HG03159 (cell line): ENCODE data around the gene CFAP92.

Experiments used
- ATAC-seq: cut with Tn5 transposase; IDR thresholded peaks from one replicate; pipeline ENCODE4 v1.9.1; 2021; ENCODE audit warnings: mild to moderate bottlenecking, moderate library complexity; ENCODE audit not compliant: unreplicated experiment

Gene CFAP92

GRCh38 chr3:128992926-128993460, 883 bp downstream of the CFAP92 start:
- no peak for ATAC-seq

GRCh38 chr3:128991355-128991895, 2.5 kb downstream of the CFAP92 start:
- ATAC-seq = no peak

DNA sequence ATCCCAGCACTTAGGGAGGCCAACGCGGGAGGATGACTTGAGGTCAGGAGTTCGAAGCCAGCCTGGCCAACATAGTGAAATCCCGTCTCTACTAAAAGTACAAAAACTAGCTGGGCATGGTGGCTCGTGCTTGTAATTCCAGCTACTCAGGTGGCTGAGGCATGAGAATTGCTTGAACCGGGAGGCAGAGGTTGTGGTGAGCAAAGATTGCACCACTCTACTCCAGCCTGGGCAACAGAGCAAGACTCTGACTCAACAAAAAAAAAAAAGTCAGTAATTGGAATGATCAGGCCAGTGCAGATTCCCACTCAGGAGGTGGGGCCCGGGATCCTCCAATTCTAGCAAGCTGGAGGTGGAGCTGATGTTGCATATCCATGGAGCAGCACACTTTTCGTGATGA, 5.6 kb downstream of the CFAP92 start:
- no peak for ATAC-seq

- ATAC-seq = no peak
Measured at GRCh38 chr3:128987302-128988100, 6.4 kb downstream of the CFAP92 start.

DNA sequence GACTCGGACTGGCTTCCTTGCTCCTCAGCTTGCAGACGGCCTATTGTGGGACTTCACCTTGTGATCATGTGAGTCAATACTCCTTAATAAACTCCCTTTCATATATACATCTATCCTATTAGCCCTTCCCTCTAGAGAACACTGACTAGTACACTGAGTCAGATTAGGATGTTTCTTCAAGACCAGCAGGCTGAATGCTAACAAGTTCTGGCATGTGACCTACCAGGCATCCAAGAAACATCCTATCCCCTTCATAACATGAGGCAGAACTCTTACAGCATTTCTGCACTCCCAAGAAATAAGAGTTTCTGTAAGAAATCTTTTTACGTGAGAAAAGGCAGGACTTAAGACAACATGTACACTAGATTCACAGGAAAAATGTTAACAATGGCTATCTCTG, 9.3 kb downstream of the CFAP92 start:
- ATAC-seq = no peak

DNA sequence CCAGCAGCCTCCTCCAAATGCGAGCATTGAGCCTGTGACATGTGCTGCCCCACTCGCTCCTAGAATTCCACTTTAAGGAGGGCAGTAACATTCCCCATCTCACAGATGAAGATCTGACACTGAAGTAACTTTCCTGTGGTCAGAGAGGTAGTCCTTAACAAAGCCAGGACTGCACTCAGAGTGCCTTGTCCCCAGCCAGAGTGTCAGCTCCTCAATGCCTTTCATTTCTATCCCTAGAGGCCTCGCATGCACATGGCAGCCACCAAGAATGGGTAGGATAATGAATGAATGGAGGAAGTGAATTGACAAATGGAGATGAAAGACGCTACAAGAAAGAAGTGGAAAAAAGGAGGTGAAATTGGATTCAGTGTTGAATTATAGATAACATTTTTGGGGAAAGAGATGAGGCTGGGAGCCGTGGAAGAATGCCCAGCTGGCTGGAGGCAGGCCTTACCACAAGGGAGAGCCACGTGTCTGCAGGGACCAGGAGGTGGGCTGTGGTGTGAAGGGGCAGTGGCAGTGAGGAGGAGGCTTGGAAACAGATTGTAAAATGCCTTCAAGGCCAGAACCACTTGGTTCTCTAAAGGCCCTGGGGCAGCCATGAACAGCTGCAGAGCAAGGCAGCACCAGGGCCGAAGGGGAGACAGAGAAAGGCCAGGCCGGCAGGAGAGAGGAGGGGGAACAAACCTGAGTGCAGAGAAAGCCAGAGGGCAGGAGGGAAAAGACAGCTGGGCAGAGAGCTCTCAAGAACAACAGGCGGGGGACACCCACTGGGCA, 10.4 kb downstream of the CFAP92 start:
- no peak for ATAC-seq

DNA sequence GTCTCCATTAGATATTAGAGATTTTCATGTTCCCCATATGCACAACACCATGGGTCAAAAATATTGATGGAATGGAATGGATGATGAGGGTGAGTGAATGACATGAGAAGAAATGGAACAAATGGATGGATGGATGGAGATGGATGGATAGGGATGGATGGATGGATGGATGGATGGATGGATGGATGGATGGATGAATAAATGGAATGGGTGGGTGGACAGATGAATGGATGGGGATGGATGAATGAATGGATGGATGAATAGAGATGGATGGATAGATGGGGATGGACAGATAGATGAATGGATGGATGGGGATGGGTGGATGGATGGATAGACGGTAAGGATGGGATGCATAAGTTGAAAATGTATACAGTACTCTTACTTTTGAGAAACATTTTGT, 18.6 kb downstream of the CFAP92 start:
- ATAC-seq = no peak

GRCh38 chr3:128973988-128974564, 19.8 kb downstream of the CFAP92 start:
- no peak for ATAC-seq

DNA sequence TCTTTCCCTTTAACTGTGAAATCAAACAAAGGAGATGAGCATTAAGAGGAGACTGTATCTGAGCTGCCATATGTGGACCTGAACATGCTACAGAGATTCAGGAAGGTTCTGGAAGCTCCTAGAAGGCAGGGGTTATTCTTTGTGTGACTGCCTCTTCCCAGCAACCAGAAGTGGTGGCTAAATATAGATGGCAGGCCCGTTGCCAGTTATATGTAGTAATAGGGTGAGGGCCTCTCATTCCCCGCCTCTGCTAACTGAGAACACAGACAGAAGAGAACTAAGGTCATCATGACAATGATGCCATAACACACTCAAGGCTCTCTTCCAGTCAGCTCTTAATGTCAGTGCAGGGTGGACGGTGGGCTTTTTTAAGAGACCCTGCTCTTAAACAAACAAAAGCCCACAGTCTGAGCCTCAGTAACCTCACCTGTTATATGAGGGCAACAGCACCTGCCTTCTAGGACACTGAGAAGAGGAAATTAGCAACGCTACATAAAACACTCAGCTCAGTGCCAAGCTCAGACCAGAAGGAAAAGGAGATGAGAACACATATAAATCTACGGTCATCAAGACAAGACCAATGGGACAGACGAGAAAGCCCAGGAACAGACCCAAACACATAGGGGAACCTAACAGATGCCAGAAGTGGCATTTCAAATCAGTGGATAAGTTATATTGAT, 22.3 kb downstream of the CFAP92 start:
- no peak for ATAC-seq

GRCh38 chr3:128970740-128971047, 23.2 kb downstream of the CFAP92 start:
- ATAC-seq = no peak

DNA sequence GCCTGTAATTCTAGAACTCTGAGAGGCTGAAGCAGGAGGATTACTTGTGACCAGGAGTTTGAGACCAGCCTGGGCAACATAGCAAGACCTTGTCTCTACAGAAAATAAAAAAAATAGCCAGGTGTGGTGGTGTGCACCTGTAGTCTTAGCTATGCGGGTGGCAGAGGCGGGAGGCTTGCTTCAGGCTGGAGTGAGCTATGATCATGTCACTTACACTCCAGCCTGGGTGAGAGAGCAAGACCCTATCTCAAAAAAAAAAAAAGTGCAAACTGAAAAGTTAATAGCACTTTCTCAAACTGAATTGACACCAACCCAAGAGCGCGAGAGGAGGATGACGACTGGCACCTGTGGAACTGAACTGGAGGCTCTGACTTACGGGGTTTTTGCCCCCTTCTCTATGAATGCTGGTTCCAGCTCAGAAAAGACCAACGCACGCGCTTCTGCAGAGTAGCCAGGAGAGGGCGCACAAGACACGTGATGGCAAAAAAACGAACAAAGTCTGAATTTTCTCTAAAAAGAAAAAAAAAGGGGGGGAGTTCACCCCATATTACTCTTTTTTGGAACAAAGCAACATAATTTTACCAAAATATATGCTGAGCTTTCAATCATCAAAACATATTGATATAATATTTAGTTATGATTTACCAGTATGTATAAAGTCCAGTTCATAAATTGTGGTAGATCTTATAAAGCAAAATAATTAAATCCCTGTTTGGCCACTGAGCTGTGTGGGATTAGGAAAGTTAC, 23.7 kb downstream of the CFAP92 start:
- no peak for ATAC-seq

DNA sequence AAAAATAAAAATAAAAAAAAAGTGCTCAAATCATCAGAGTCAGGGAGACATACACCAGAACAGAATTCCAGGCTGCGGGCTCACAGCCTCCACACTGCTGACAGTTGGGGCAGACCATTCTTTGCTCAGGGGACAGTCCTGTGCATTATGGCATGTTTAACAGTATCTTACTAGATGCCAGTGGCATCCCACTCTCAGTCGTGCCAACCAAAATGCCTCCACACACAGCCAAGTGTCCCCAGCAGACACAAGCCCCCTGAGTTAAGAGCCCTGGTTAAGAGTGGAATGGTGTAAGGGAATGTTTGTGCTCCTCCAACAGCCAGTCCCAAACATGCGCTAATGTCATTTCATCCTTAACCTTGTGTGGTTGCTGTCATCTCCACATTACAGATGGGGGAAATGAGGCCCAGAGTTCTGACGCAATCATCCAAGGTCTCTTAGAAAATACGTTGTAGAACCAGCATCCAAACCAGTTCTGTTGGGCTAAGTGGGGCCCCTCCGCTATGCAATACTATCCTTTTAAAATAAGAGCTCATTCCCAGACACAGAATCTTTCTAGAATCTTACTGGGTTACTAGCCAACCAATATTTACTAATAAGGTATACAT, 26.0 kb downstream of the CFAP92 start:
- ATAC-seq = no peak

DNA sequence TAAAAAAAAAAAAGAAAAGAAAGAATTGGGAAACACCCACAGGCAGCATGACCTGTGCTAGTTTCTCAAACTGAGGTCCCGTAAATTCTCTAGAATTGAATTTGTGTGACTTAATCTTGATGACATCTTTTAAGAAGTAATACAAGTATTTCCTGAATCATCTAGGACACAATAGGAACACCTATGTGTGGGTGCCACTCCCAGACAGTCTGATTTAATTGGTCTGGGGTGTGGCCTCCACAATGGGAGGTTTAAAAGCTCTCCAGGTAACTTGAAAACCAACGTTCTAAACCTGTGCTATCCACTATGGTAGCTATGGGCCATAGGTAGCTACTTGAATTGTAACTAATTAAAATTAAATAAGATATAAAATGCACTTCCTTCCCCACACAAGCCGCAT, 28.1 kb downstream of the CFAP92 start:
- no peak for ATAC-seq

GRCh38 chr3:128965280-128965679, 28.6 kb downstream of the CFAP92 start:
- ATAC-seq = no peak

- no peak for ATAC-seq
Measured at GRCh38 chr3:128956440-128956839, 37.4 kb downstream of the CFAP92 start.

GRCh38 chr3:128950223-128950938, 43.5 kb downstream of the CFAP92 start:
- ATAC-seq = no peak

GRCh38 chr3:128949158-128949557, 44.7 kb downstream of the CFAP92 start:
- ATAC-seq = no peak

- ATAC-seq = no peak
Measured at GRCh38 chr3:128946411-128946810, 47.5 kb downstream of the CFAP92 start.

GRCh38 chr3:128945878-128946175, 48.0 kb downstream of the CFAP92 start:
- ATAC-seq = no peak
